Activated CD8-positive, alpha-beta T cell treated with anti-CD3 and anti-CD28 coated beads for 36 hours (primary cell): ENCODE measurements around the gene ARMC6. TPM values are rescaled to one million over a fixed set of nuclear protein-coding genes. Genes with fewer than 3 reads are reported as not detected.

Experiments used
- ATAC-seq: fragments of 200-7000 bp; cut with Tn5 transposase; one replicate; pipeline ENCODE4 v1.10.0; 2021; ENCODE audit warnings: mild to moderate bottlenecking, moderate library complexity
- CTCF ChIA-PET: fragments of 350-600 bp; sonication (Branson Sonifier 250); formaldehyde crosslinking; loops from one replicate; lab custom pipeline; 2021; ENCODE audit warnings: antibody characterized with exemption; lab: Charles Lee
- POLR2A ChIA-PET: fragments of 350-600 bp; sonication (Branson Sonifier 250); formaldehyde crosslinking; loops from one replicate; lab custom pipeline; 2021; ENCODE audit warnings: antibody characterized with exemption; lab: Charles Lee
- DNase-seq: peaks from one replicate; pipeline ENCODE4 v3.0.0-alpha.2; 2020
- H3K27ac Mint-ChIP-seq: one replicate; pipeline ENCODE4 v1.8.0; 2021; ENCODE audit warnings: mild to moderate bottlenecking, mixed read lengths
- H3K27me3 Mint-ChIP-seq: one replicate; pipeline ENCODE4 v1.8.0; 2021; ENCODE audit warnings: mixed read lengths
- H3K36me3 Mint-ChIP-seq: one replicate; pipeline ENCODE4 v1.8.0; 2021; ENCODE audit warnings: low read depth, mixed read lengths
- H3K4me1 Mint-ChIP-seq: one replicate; pipeline ENCODE4 v1.8.0; 2021; ENCODE audit warnings: low read depth, mixed read lengths
- H3K4me3 Mint-ChIP-seq: one replicate; pipeline ENCODE4 v1.8.0; 2021; ENCODE audit warnings: mild to moderate bottlenecking, moderate library complexity, mixed read lengths
- H3K9me3 Mint-ChIP-seq: one replicate; pipeline ENCODE4 v1.8.0; 2021; ENCODE audit warnings: mixed read lengths
- intact Hi-C: fragments of 100-400 bp; cut with micrococcal nuclease; formaldehyde crosslinking; loops from one replicate; pipeline ENCODE4 v1.10.0; 2022
- total RNA-seq, 2 experiments: library from RNA; stranded (reverse); gene quantifications; one replicate each; pipeline ENCODE4 v1.2.3, GENCODE V29; 2021
- TF ChIP-seq, protein P1 (sequence below): fragments of 200-600 bp; IDR thresholded peaks from one replicate; pipeline ENCODE4 v1.8.0; 2022; ENCODE audit warnings: antibody characterized with exemption, mild to moderate bottlenecking

ARMC6 gene
- total RNA-seq, 2 experiments from 2014 or later: 34.2 to 42.8 TPM

DNA sequence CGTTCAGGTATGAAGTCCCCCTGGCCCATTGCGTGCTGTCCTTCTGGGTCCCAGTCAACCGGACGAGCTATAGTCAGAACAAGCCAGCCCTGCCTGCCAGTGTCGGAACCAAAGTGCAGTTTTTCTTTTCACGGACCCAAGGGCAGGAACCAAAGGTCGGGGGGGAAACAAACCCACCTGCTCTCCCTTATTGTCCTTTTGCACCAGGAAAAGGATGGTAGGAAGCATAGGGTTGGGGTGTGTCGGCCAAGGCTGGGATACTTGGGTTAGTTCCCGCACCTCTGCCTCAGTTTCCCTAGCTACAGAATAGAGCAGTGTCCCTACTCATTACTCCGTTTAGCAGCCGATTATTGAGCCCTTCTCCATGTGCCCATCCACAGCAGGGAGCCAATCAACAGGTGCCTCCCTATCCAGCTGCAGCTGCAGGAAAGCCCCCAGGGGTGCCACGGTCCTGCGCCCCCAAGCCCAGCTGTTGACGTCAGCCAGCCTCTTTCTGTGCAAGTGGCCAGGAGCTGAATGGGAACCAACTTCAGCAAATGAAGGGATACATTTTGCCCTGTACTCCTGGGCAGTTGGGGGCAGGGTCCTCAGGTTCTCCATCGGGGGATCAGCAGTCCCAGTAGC lies 21.0 kb downstream of the ARMC6 start:
- ATAC-seq (no peak), DNase-seq (no peak)
- Mint-ChIP-seq H3K27ac (no peak overlapping the region), H3K4me3 (no peak overlapping the region), H3K9me3 (no peaks in the 10 kb centered on the region), H3K36me3 (peaks cover 29% of the 10 kb centered on the region), H3K27me3 (no peaks in the 10 kb centered on the region), H3K4me1 (no peaks in the 10 kb centered on the region)
- ChIA-PET CTCF (interaction anchor here (0.9 to 1.8 kb wide), 9 partner anchors 11 to 120 kb away, joined by 3 to 8 read pairs (median 4); no protein-coding TSS in a partner anchor), POLR2A (interaction anchor here (0.7 kb wide), 1 partner anchor 57 kb away, joined by 5 read pairs; no protein-coding TSS in a partner anchor)
- intact Hi-C loops: no loop called here
- TF ChIP-seq, protein P1, sequence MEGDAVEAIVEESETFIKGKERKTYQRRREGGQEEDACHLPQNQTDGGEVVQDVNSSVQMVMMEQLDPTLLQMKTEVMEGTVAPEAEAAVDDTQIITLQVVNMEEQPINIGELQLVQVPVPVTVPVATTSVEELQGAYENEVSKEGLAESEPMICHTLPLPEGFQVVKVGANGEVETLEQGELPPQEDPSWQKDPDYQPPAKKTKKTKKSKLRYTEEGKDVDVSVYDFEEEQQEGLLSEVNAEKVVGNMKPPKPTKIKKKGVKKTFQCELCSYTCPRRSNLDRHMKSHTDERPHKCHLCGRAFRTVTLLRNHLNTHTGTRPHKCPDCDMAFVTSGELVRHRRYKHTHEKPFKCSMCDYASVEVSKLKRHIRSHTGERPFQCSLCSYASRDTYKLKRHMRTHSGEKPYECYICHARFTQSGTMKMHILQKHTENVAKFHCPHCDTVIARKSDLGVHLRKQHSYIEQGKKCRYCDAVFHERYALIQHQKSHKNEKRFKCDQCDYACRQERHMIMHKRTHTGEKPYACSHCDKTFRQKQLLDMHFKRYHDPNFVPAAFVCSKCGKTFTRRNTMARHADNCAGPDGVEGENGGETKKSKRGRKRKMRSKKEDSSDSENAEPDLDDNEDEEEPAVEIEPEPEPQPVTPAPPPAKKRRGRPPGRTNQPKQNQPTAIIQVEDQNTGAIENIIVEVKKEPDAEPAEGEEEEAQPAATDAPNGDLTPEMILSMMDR: no peak

DNA sequence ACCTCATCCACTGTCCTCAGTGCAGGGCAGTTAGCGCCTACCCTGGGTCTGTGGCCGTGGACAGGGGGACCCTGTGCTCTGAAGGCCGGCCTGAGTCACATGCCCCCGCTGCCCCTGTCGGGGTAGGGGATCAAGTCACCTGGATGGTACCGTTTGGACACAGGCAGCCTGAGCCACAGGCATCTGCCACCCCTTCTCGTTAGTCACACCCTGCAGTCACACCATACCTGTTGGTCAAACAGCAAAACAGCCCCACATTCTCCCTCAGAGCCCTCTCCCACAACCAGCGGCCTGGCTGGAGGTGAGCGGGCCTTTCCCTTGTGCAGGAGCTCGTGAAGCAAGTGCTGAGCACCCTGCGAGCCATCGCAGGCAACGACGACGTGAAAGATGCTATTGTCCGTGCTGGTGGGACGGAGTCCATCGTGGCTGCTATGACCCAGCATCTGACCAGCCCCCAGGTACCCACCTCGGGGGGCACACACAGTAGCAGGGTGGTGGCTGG lies 21.6 kb downstream of the ARMC6 start:
- H3K36me3 Mint-ChIP-seq: peaks cover 27% of the 10 kb centered on the region
- H3K4me1 Mint-ChIP-seq: no peaks in the 10 kb centered on the region
- no peak overlapping the region for H3K4me3 Mint-ChIP-seq
- no peak for ATAC-seq
- H3K9me3 Mint-ChIP-seq: no peaks in the 10 kb centered on the region
- TF ChIP-seq, protein P1: no peak
- POLR2A ChIA-PET: interaction anchor here (0.7 kb wide), 1 partner anchor 56 kb away, joined by 5 read pairs; no protein-coding TSS in a partner anchor
- H3K27ac Mint-ChIP-seq: no peak overlapping the region
- CTCF ChIA-PET: interaction anchor here (1.0 to 1.8 kb wide), 5 partner anchors 14 to 120 kb away, joined by 3 to 8 read pairs (median 4); no protein-coding TSS in a partner anchor
- no peak for DNase-seq
- no peaks in the 10 kb centered on the region for H3K27me3 Mint-ChIP-seq
- intact Hi-C loops: no loop called here

DNA sequence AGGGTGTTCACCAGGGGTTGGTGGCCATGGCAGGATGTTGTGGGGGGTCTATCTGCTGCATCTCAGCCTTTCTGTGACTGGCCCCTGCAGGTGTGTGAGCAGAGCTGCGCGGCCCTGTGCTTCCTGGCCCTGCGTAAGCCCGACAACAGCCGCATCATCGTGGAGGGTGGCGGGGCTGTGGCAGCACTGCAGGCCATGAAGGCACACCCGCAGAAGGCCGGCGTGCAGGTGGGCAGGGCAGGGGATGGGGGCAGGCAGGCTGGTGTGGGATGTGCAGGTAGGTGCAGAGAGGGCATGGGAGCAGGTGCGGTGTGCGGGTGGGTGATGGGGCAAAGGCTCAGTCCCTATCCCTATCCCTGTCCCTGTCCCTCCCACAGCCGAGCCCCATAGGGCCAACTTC lies 22.3 kb downstream of the ARMC6 start:
- H3K4me1 Mint-ChIP-seq: no peaks in the 10 kb centered on the region
- peaks cover 22% of the 10 kb centered on the region for H3K36me3 Mint-ChIP-seq
- DNase-seq: no peak
- H3K9me3 Mint-ChIP-seq: no peaks in the 10 kb centered on the region
- POLR2A ChIA-PET: no interaction called here
- ATAC-seq: no peak
- no peaks in the 10 kb centered on the region for H3K27me3 Mint-ChIP-seq
- no peak overlapping the region for H3K4me3 Mint-ChIP-seq
- TF ChIP-seq, protein P1: no peak
- intact Hi-C loops: no loop called here
- CTCF ChIA-PET: interaction anchor here (1.2 to 1.6 kb wide), 2 partner anchors 61 to 101 kb away, joined by 3 to 4 read pairs; no protein-coding TSS in a partner anchor
- no peak overlapping the region for H3K27ac Mint-ChIP-seq

GRCh38 chr19:19056636-19057275 lies 23.4 kb downstream of the ARMC6 start:
- H3K9me3 Mint-ChIP-seq: no peaks in the 10 kb centered on the region
- H3K4me1 Mint-ChIP-seq: no peaks in the 10 kb centered on the region
- peaks cover 18% of the 10 kb centered on the region for H3K36me3 Mint-ChIP-seq
- ChIA-PET POLR2A (no interaction called here), CTCF (no interaction called here)
- ATAC-seq: no peak
- no peak overlapping the region for H3K27ac Mint-ChIP-seq
- TF ChIP-seq, protein P1: no peak
- no peaks in the 10 kb centered on the region for H3K27me3 Mint-ChIP-seq
- intact Hi-C loops: no loop called here
- no peak for DNase-seq
- no peak overlapping the region for H3K4me3 Mint-ChIP-seq

DNA sequence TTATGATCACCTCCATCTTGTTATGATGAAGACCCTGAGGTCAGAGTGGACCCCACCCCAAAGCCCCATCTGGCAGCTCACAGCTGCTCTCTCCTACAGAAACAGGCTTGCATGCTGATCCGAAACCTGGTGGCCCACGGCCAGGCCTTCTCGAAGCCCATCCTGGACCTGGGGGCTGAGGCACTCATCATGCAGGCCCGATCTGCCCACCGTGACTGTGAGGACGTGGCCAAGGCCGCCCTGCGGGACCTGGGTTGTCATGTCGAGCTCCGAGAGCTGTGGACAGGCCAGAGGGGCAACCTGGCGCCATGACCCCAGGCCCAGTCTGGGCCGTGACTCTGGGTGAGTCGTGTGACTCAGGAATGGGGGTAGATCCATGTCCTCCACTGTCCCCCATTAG lies 23.9 kb downstream of the ARMC6 start:
- TF ChIP-seq, protein P1: no peak
- Mint-ChIP-seq H3K4me3 (no peak overlapping the region), H3K9me3 (no peaks in the 10 kb centered on the region), H3K27ac (no peak overlapping the region), H3K4me1 (peaks cover 2% of the 10 kb centered on the region), H3K36me3 (peaks cover 18% of the 10 kb centered on the region), H3K27me3 (no peaks in the 10 kb centered on the region)
- no peak for ATAC-seq
- no peak for DNase-seq
- intact Hi-C loops: no loop called here
- POLR2A ChIA-PET: no interaction called here
- CTCF ChIA-PET: interaction anchor here (0.9 kb wide), 1 partner anchor 14 kb away, joined by 3 read pairs; no protein-coding TSS in a partner anchor
